ENCODE measurements around the gene CNN1. TPM values are rescaled to one million over a fixed set of nuclear protein-coding genes. Genes with fewer than 3 reads are reported as not detected.

CNN1 gene
- total RNA-seq, 1 experiment from 2014 or later, result 0.44 TPM

DNA sequence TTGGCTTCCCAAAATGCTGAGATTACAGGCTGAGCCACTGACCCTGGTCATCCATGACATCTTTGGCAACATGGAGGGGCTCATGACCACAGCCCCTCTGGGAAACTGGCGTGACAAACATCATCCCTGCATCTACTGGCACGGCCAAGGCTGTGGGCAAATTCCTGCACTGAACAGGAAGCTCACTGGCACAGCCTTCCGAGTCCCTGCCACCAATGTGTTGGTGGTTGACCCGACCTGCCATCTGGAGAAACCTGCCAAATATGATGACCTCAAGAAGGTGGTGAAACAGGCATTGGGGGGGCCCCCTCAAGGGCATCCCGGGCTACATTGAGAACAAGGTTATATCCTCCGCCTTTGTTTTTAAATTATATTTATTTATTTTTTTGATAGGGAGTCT is 47.7 kb downstream of the CNN1 start:
- 0 out of 2 replicates have a peak, but pooled peaks cover 4% of the 10 kb centered on the region for H3K4me1 ChIP-seq (replicated peaks; ENCODE audit: insufficient read depth)
- H2AFZ ChIP-seq, result no peak overlapping the region
- TF ChIP-seq, protein P1, sequence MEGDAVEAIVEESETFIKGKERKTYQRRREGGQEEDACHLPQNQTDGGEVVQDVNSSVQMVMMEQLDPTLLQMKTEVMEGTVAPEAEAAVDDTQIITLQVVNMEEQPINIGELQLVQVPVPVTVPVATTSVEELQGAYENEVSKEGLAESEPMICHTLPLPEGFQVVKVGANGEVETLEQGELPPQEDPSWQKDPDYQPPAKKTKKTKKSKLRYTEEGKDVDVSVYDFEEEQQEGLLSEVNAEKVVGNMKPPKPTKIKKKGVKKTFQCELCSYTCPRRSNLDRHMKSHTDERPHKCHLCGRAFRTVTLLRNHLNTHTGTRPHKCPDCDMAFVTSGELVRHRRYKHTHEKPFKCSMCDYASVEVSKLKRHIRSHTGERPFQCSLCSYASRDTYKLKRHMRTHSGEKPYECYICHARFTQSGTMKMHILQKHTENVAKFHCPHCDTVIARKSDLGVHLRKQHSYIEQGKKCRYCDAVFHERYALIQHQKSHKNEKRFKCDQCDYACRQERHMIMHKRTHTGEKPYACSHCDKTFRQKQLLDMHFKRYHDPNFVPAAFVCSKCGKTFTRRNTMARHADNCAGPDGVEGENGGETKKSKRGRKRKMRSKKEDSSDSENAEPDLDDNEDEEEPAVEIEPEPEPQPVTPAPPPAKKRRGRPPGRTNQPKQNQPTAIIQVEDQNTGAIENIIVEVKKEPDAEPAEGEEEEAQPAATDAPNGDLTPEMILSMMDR (conservative IDR thresholded peaks at IDR 0.05), result no peak
- TF ChIP-seq EZH2 (IDR thresholded peaks at IDR 0.05; ENCODE audit: low read depth), result no peak
- H3K9me3 ChIP-seq (ENCODE audit: insufficient read depth, low read depth), result no peaks in the 10 kb centered on the region
- no peak for DNase-seq
- H3K9me2 ChIP-seq (ENCODE audit: insufficient read depth), result no peaks in the 10 kb centered on the region
- no peak overlapping the region for H3K4me3 ChIP-seq
- POLR2A ChIA-PET (ENCODE audit: unreplicated experiment), result no interaction called here
- H3K79me2 ChIP-seq (ENCODE audit: low read depth), result no peaks in the 10 kb centered on the region
- CTCF ChIA-PET, result no interaction called here
- H3F3A ChIP-seq (ENCODE audit: insufficient read depth, low read depth), result peaks cover 11% of the 10 kb centered on the region; the same call in 1 of the 2 replicates
- no peak overlapping the region for H3K27ac ChIP-seq
- H3K27me3 ChIP-seq (ENCODE audit: insufficient read depth, low read depth), result no peaks in the 10 kb centered on the region
- H3K36me3 ChIP-seq (ENCODE audit: low read depth), result no peaks in the 10 kb centered on the region
- no peaks in the 10 kb centered on the region for H4K20me1 ChIP-seq (ENCODE audit: insufficient read depth)
- H3K4me2 ChIP-seq, result no peak overlapping the region
- intact Hi-C loops (cut with micrococcal nuclease; ENCODE audit: unreplicated experiment), result loop anchor here (2.0 kb wide), 1 partner anchor 292 kb away; no protein-coding TSS in a partner anchor
- BruUV-seq (replicated peaks), result no TSS peak

DNA sequence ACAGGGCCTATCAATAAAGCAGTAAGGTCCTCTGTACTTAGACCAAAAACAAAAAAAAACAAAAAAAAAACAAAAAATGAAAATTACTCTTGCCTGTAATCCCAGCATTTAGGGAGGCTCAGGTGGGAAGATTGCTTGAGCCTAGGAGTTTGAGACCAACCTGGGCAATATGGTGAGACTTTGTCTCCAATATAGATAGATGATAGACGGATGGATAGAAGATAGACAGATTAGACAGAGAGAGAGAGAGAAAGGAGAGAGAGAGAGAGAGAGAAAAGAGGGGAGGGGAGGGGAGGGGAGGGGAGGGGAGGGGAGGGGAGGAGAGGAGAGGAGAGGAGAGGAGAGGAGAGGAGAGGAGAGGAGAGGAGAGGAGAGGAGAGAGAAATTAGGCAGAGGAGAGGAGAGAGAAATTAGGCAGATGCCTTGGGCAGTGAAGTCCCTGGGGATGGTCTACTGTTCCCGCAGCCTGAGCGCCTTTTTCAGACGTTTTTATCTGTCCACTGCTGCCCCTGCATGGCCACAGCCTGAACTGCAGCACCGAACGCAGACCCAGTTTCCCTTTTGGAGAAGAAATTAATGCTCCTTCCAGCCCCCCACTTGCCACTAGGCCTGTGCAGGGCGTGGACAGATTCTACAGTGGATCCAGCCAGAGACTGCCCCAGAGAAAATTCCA is 48.8 kb downstream of the CNN1 start:
- Histone ChIP-seq H3K9me2 (ENCODE audit: insufficient read depth) (no peaks in the 10 kb centered on the region), H3K27me3 (ENCODE audit: insufficient read depth, low read depth) (no peaks in the 10 kb centered on the region), H3K4me3 (no peak overlapping the region), H3K9me3 (ENCODE audit: insufficient read depth, low read depth) (no peaks in the 10 kb centered on the region), H3K27ac (no peak overlapping the region), H2AFZ (no peak overlapping the region; the same call in 1 of the 2 replicates), H4K20me1 (ENCODE audit: insufficient read depth) (no peaks in the 10 kb centered on the region), H3K79me2 (ENCODE audit: low read depth) (no peaks in the 10 kb centered on the region), H3F3A (ENCODE audit: insufficient read depth, low read depth) (peaks cover 11% of the 10 kb centered on the region; the same call in 1 of the 2 replicates), H3K36me3 (ENCODE audit: low read depth) (no peaks in the 10 kb centered on the region), H3K4me2 (peak overlapping the region; percentile 49), H3K4me1 (replicated peaks; ENCODE audit: insufficient read depth) (0 out of 2 replicates have a peak, but pooled peaks cover 4% of the 10 kb centered on the region)
- peak in 1 of 2 experiments; percentile 76 for DNase-seq
- no TSS peak for BruUV-seq (replicated peaks)
- TF ChIP-seq, protein P1 (conservative IDR thresholded peaks at IDR 0.05), result peak; percentile 93
- TF ChIP-seq EZH2 (IDR thresholded peaks at IDR 0.05; ENCODE audit: low read depth), result no peak
- intact Hi-C loops (cut with micrococcal nuclease; ENCODE audit: unreplicated experiment), result loop anchor here (1.0 to 2.0 kb wide), 3 partner anchors 91 to 450 kb away; no protein-coding TSS in a partner anchor
- POLR2A ChIA-PET (ENCODE audit: unreplicated experiment), result interaction anchor here (0.6 kb wide), 1 partner anchor 28 kb away, joined by 4 read pairs; the partner anchor contains the start of gene ELOF1
- CTCF ChIA-PET, result interaction anchor here (1.0 kb wide), 1 partner anchor 29 kb away, joined by 8 read pairs; the partner anchor contains the start of gene ELOF1

DNA sequence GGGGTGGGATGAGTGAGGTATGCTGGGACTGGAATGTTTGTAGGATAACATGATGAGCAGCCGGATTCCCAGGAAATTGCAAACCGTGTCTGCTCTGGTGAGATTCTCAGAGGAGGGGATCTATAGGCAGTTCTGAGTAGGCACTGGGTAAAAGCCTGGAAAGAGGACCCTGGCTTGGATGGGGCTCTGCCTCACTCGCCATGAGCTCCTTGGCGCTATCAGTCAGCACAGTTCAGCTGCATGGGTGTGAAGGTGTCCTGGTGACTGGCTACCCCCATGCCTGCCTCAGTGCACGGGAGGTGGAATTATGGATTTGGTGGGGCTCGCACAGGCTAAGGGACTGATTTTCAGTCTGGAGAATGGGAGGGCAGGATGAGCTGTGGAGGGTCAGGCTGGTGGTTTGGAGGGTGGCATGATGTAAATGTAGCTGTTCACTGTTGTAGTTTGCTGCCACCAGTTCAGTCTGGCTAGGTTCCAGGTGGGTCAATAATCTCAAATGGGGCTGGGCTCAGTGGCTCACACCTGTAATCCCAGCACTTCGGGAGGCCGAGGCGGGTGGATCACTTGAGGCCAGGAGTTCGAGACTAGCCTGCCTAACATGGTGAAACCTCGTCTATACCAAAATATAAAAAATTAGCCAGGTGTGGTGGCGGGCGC is 49.5 kb downstream of the CNN1 start:
- Histone ChIP-seq H3K4me3 (no peak overlapping the region), H3K9me3 (ENCODE audit: insufficient read depth, low read depth) (no peaks in the 10 kb centered on the region), H3K4me2 (peak overlapping the region; percentile 49), H4K20me1 (ENCODE audit: insufficient read depth) (no peaks in the 10 kb centered on the region), H3K4me1 (replicated peaks; ENCODE audit: insufficient read depth) (0 out of 2 replicates have a peak, but pooled peaks cover 4% of the 10 kb centered on the region), H3K36me3 (ENCODE audit: low read depth) (no peaks in the 10 kb centered on the region), H2AFZ (no peak overlapping the region; the same call in 1 of the 2 replicates), H3K9me2 (ENCODE audit: insufficient read depth) (no peaks in the 10 kb centered on the region), H3K79me2 (ENCODE audit: low read depth) (no peaks in the 10 kb centered on the region), H3K27ac (no peak overlapping the region), H3F3A (ENCODE audit: insufficient read depth, low read depth) (peaks cover 11% of the 10 kb centered on the region; the same call in 1 of the 2 replicates), H3K27me3 (ENCODE audit: insufficient read depth, low read depth) (no peaks in the 10 kb centered on the region)
- DNase-seq, result no peak
- no TSS peak for BruUV-seq (replicated peaks)
- ChIA-PET POLR2A (ENCODE audit: unreplicated experiment) (interaction anchor here (0.6 kb wide), 1 partner anchor 29 kb away, joined by 4 read pairs; the partner anchor contains the start of gene ELOF1), CTCF (interaction anchor here (0.8 to 1.0 kb wide), 2 partner anchors 30 to 382 kb away, joined by 3 to 8 read pairs; partner anchors contain the start of gene ELOF1)
- intact Hi-C loops (cut with micrococcal nuclease; ENCODE audit: unreplicated experiment), result loop anchor here (1.0 to 2.0 kb wide), 3 partner anchors 92 to 451 kb away; no protein-coding TSS in a partner anchor
- TF ChIP-seq, protein P1 (conservative IDR thresholded peaks at IDR 0.05), result peak; percentile 60; the same call in 1 of the 2 replicates
- no peak for TF ChIP-seq EZH2 (IDR thresholded peaks at IDR 0.05; ENCODE audit: low read depth)

Data from PC-9 (cell line).